A673 (cell line): Measurements from ENCODE around the gene PM20D1. TPM values are rescaled to one million over a fixed set of nuclear protein-coding genes. Genes with fewer than 3 reads are reported as not detected.

Experiments
- BruUV-seq: library from RNA; stranded (reverse); fragments of 400-500 nt; replicated peaks from 2 replicates; lab custom pipeline; 2021; lab: Mats Ljungman, UMichigan
- CTCF ChIA-PET: fragments of 300-600 bp; sonication (Branson Sonifier 250); formaldehyde crosslinking; loops from one replicate; lab custom pipeline; 2022; ENCODE audit warnings: antibody characterized with exemption; lab: Charles Lee
- POLR2A ChIA-PET: fragments of 300-600 bp; sonication (Branson Sonifier 250); formaldehyde crosslinking; loops from one replicate; lab custom pipeline; 2022; ENCODE audit warnings: antibody characterized with exemption; ENCODE audit not compliant: low non-redundant PET; lab: Charles Lee
- DNase-seq: peaks from one replicate; pipeline ENCODE4 v3.0.0-alpha.2; 2015; ENCODE audit warnings: low spot score
- H3K27ac ChIP-seq: fragments of 200-600 bp; sonication (generic); 2 replicates; pipeline ENCODE4 v1.5.1; 2016; ENCODE audit warnings: mixed run types, low read depth, mild to moderate bottlenecking, mixed read lengths, antibody characterized with exemption, low read length; ENCODE audit not compliant: poor library complexity, severe bottlenecking
- H3K27me3 ChIP-seq: fragments of 200-600 bp; sonication (generic); replicated peaks from 2 replicates; pipeline ENCODE4 v1.6.1; 2017; ENCODE audit warnings: mixed run types, low read depth, mild to moderate bottlenecking, mixed read lengths, antibody characterized with exemption, low read length; ENCODE audit not compliant: insufficient read depth, poor library complexity
- H3K36me3 ChIP-seq: fragments of 200-600 bp; sonication (generic); 2 replicates; pipeline ENCODE4 v1.6.1; 2016; ENCODE audit warnings: mixed run types, mild to moderate bottlenecking, mixed read lengths, antibody characterized with exemption, low read length; ENCODE audit not compliant: insufficient read depth, poor library complexity, severe bottlenecking
- H3K4me1 ChIP-seq: fragments of 200-600 bp; sonication (generic); 2 replicates; pipeline ENCODE4 v1.6.1; 2017; ENCODE audit warnings: mixed run types, mild to moderate bottlenecking, mixed read lengths, antibody characterized with exemption, low read length; ENCODE audit not compliant: insufficient read depth, poor library complexity, severe bottlenecking
- H3K4me3 ChIP-seq: fragments of 200-600 bp; sonication (generic); 2 replicates; pipeline ENCODE4 v1.5.1; 2016; ENCODE audit warnings: low read depth, mixed run types, mild to moderate bottlenecking, mixed read lengths, low read length; ENCODE audit not compliant: poor library complexity, severe bottlenecking
- H3K9me3 ChIP-seq: fragments of 200-600 bp; sonication (generic); 2 replicates; pipeline ENCODE4 v1.6.1; 2016; ENCODE audit warnings: mixed run types, low read depth, mild to moderate bottlenecking, mixed read lengths, antibody characterized with exemption, low read length; ENCODE audit not compliant: poor library complexity, severe bottlenecking
- EZH2 ChIP-seq: fragments of 200-600 bp; sonication (generic); IDR thresholded peaks from 2 replicates; pipeline ENCODE4 v1.6.1; 2017; ENCODE audit warnings: borderline replicate concordance, low read depth, mild to moderate bottlenecking, mixed read lengths, antibody characterized with exemption, low read length; ENCODE audit not compliant: poor library complexity, severe bottlenecking
- intact Hi-C: fragments of 100-400 bp; cut with micrococcal nuclease; formaldehyde crosslinking; loops from one replicate; pipeline ENCODE4 v1.10.0; 2022; ENCODE audit not compliant: unreplicated experiment
- total RNA-seq: library from RNA; stranded (reverse); gene quantifications from 2 replicates; pipeline ENCODE4 v1.2.3, GENCODE V29; 2021
- TF ChIP-seq, protein P1 (sequence below): fragments of 300-800, 200-600 bp; sonication (generic); conservative IDR thresholded peaks from 2 replicates; pipeline ENCODE4 v1.5.1; 2017; ENCODE audit warnings: low read depth, mild to moderate bottlenecking, antibody characterized with exemption, low read length, moderate library complexity, mixed read lengths

PM20D1 gene
- total RNA-seq, 1 experiment from 2014 or later: not detected

DNA sequence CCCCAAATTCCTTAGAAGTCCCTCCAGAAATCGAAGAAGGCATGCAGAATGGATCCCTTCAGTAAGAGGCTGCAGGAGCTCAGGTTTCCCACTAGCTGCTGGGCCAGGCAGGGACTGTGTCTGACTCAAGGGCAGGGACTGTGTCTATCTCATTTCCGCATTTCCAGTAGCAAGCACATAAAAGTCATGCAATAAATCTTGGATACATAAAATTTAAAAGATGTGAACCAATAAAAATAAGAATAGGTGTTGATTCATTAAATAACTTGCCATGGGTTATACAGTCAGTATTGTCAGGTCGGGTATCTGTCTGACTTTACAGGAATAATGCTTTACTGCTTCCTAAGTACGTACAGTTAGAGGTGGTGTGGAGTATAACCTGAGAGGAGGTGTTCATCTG lies 15.2 kb downstream of the PM20D1 start:
- TF ChIP-seq, protein P1, sequence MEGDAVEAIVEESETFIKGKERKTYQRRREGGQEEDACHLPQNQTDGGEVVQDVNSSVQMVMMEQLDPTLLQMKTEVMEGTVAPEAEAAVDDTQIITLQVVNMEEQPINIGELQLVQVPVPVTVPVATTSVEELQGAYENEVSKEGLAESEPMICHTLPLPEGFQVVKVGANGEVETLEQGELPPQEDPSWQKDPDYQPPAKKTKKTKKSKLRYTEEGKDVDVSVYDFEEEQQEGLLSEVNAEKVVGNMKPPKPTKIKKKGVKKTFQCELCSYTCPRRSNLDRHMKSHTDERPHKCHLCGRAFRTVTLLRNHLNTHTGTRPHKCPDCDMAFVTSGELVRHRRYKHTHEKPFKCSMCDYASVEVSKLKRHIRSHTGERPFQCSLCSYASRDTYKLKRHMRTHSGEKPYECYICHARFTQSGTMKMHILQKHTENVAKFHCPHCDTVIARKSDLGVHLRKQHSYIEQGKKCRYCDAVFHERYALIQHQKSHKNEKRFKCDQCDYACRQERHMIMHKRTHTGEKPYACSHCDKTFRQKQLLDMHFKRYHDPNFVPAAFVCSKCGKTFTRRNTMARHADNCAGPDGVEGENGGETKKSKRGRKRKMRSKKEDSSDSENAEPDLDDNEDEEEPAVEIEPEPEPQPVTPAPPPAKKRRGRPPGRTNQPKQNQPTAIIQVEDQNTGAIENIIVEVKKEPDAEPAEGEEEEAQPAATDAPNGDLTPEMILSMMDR: no peak
- TF ChIP-seq EZH2: no peak
- CTCF ChIA-PET: no interaction called here
- BruUV-seq: no TSS peak
- POLR2A ChIA-PET: no interaction called here
- Histone ChIP-seq H3K36me3 (no peaks in the 10 kb centered on the region), H3K27ac (no peak overlapping the region), H3K27me3 (no peaks in the 10 kb centered on the region), H3K9me3 (no peaks in the 10 kb centered on the region), H3K4me1 (no peaks in the 10 kb centered on the region), H3K4me3 (no peak overlapping the region)
- DNase-seq: no peak
- intact Hi-C loops: no loop called here

DNA sequence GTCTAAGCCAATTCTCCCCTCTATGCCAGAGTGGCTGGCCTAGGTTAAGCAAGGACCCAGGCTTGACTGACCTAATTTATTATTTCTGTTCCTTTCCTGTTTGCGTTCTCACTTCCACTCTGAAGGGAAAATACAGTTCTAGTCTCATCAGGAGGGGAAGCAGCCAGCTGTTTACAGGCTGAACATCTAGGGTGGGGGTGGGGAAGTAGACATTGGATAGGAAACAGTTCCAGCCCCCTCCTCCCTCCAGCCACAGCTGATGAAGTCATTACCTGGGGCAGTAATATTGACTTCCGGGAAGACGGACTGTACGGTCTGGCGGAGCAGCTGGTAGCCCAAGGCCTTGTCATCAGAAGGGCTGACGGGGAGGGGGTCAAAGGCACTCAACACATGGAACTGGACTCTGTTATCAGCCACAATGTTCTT lies 17.6 kb downstream of the PM20D1 start:
- Histone ChIP-seq H3K27ac (no peak overlapping the region), H3K4me1 (no peaks in the 10 kb centered on the region), H3K27me3 (peaks cover 2% of the 10 kb centered on the region), H3K9me3 (no peaks in the 10 kb centered on the region), H3K4me3 (no peak overlapping the region), H3K36me3 (no peaks in the 10 kb centered on the region)
- ChIA-PET CTCF (no interaction called here), POLR2A (no interaction called here)
- TF ChIP-seq, protein P1: no peak
- intact Hi-C loops: no loop called here
- BruUV-seq: no TSS peak
- no peak for DNase-seq

DNA sequence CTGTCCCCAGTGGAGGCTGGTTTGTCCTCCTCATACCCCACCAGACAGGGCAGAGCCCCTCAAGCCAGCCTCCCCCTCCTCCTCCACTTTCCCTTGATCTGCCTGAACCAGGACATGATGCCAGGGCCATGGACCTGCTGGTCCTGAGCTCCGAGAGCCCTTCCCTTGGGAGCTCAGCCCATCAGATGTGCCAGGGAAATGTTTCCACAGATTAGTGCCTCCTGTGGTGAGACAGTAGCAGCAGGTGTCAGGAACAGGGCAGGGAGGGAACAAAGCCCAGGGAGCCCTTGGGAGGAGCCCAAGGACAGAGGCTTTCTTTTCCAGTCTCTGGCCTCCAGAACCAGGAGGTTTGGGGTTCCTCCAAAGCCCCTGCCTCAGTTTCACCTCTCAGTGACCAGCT lies 22.3 kb downstream of the PM20D1 start:
- H3K9me3 ChIP-seq: no peaks in the 10 kb centered on the region
- no peak for TF ChIP-seq EZH2
- TF ChIP-seq, protein P1: no peak
- H3K36me3 ChIP-seq: no peaks in the 10 kb centered on the region
- CTCF ChIA-PET: no interaction called here
- no TSS peak for BruUV-seq
- no peak overlapping the region for H3K27ac ChIP-seq
- H3K4me3 ChIP-seq: no peak overlapping the region
- peaks cover 12% of the 10 kb centered on the region for H3K27me3 ChIP-seq
- intact Hi-C loops: no loop called here
- no peaks in the 10 kb centered on the region for H3K4me1 ChIP-seq
- POLR2A ChIA-PET: no interaction called here
- DNase-seq: peak; percentile 37
